AG04450 (cell line): ENCODE data around the gene WNT7A. TPM values are rescaled to one million over a fixed set of nuclear protein-coding genes. Genes with fewer than 3 reads are reported as not detected.

Experiments used
- CTCF ChIA-PET: fragments of 300-600, 350-600 bp; formaldehyde crosslinking; extraction: SDS; loops from one replicate; lab custom pipeline; 2022; ENCODE audit warnings: antibody characterized with exemption, inconsistent platforms; lab: Charles Lee
- POLR2A ChIA-PET: fragments of 350-600 bp; formaldehyde crosslinking; extraction: SDS; loops from one replicate; lab custom pipeline; 2021; ENCODE audit warnings: antibody characterized with exemption, inconsistent platforms; lab: Yijun Ruan, JAX
- DNase-seq: peaks from one replicate; pipeline ENCODE4 v3.0.0-alpha.2; 2011; ENCODE audit warnings: low read depth, low spot score
- H3K27ac ChIP-seq: one replicate; pipeline ENCODE4 v1.5.1; 2012; ENCODE audit warnings: low read depth, low read length, control low read depth
- H3K27me3 ChIP-seq: one replicate; pipeline ENCODE4 v1.6.0; 2012; ENCODE audit warnings: low read length; ENCODE audit not compliant: control insufficient read depth, insufficient read depth
- H3K4me3 ChIP-seq: 2 replicates; pipeline ENCODE4 v1.5.1; 2011; ENCODE audit warnings: mild to moderate bottlenecking, low read depth, low read length, control low read depth
- H3K9me3 ChIP-seq: 2 replicates; pipeline ENCODE4 v1.5.1; 2012; ENCODE audit warnings: low read length; ENCODE audit not compliant: control insufficient read depth, insufficient read depth
- polyA plus RNA-seq: library from polyadenylated mRNA; depleted of rRNA; stranded (reverse); fragments of >200 nt; gene quantifications from 2 replicates; pipeline ENCODE4 v1.2.3, GENCODE V29; 2011
- TF ChIP-seq, protein P1 (sequence below): IDR thresholded peaks from 2 replicates; pipeline ENCODE4 v1.5.1; 2011; ENCODE audit warnings: low read depth, low read length, control low read depth, inconsistent platforms

The WNT7A gene
- polyA plus RNA-seq, 1 experiment = not detected

DNA sequence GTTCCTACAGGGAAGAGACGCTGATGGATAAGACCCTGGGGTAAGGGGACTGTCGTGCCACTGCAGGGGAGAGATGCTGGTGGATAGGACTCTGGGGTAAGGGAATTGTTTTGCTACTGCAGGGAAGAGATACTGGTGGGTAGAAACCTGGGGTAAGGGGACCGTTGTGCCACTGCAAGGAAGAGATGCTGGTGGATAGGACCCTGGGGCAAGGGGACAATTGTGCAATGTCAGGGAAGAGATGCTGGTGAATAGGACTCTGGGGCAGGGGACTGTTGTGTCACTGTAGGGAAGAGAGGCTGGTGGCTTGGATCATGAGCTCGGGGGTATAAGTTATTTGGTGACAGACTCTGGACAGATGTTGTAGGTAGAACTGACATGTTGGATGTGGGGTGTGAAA lies 37.6 kb downstream of the WNT7A start:
- TF ChIP-seq, protein P1, sequence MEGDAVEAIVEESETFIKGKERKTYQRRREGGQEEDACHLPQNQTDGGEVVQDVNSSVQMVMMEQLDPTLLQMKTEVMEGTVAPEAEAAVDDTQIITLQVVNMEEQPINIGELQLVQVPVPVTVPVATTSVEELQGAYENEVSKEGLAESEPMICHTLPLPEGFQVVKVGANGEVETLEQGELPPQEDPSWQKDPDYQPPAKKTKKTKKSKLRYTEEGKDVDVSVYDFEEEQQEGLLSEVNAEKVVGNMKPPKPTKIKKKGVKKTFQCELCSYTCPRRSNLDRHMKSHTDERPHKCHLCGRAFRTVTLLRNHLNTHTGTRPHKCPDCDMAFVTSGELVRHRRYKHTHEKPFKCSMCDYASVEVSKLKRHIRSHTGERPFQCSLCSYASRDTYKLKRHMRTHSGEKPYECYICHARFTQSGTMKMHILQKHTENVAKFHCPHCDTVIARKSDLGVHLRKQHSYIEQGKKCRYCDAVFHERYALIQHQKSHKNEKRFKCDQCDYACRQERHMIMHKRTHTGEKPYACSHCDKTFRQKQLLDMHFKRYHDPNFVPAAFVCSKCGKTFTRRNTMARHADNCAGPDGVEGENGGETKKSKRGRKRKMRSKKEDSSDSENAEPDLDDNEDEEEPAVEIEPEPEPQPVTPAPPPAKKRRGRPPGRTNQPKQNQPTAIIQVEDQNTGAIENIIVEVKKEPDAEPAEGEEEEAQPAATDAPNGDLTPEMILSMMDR = no peak
- Histone ChIP-seq H3K9me3 (no peaks in the 10 kb centered on the region), H3K27me3 (no peaks in the 10 kb centered on the region), H3K4me3 (no peak overlapping the region), H3K27ac (no peak overlapping the region)
- no peak for DNase-seq
- ChIA-PET CTCF (no interaction called here), POLR2A (no interaction called here)

DNA sequence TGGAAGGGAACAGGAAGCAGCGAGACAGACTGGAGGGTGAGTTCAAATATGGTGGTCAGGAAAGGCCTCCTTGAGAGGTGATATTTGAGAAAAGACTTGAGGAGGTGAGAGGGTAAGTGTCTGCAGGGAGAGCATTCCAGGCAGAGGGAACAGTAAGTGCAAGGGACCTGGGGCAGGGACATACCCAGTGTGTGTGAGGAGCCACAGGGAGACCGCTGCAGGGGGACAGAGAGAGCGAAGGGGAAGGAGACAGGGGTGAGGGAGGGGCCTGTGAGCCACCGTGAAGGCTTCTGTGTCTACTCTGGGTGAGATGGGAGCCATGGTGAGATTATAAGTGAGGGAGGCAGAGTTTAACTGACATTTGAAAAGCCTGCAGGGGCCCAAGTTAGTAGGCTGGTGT lies 38.0 kb downstream of the WNT7A start:
- H3K27ac ChIP-seq = no peak overlapping the region
- no peaks in the 10 kb centered on the region for H3K9me3 ChIP-seq
- CTCF ChIA-PET = no interaction called here
- H3K4me3 ChIP-seq = no peak overlapping the region
- POLR2A ChIA-PET = no interaction called here
- H3K27me3 ChIP-seq = no peaks in the 10 kb centered on the region
- DNase-seq = no peak
- TF ChIP-seq, protein P1 = no peak

DNA sequence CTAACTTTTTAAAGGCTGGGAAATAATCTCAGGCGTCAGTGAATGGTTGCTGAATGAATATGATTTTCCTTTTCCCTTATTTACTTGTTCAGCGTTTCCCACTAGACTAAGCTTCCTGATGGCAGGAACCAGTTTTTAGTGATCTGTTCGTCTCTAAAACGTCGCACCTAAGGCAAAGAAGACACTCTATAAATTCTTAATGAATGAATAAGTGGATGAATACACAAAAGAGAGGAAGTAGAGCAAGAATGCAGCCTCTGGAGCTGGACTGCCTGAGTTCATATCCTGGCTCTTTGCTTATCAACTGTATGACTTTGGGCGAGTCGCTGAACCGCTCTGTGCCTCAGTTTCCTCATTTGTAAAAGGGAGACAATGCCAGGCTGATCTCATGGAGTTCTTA lies 38.7 kb downstream of the WNT7A start:
- ChIA-PET CTCF (no interaction called here), POLR2A (no interaction called here)
- no peaks in the 10 kb centered on the region for H3K9me3 ChIP-seq
- no peak for DNase-seq
- TF ChIP-seq, protein P1 = no peak
- no peaks in the 10 kb centered on the region for H3K27me3 ChIP-seq
- H3K27ac ChIP-seq = no peak overlapping the region
- no peak overlapping the region for H3K4me3 ChIP-seq

DNA sequence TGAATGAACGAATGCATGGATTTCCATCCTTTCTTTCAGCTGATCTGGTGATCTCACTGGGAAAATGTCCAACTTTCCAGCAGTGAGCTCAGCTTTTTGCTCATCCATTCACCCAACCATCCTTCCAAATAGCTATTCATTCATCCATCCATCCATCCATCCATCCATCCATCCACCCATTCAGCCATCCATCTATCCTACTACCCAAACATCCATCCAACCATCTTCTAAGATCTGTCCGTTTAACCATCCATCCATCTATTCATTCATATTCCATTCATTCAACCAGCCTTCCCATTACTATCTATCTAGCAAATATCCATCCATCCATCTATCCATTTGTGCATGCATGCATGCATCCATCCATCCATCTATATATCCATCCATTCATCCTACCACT lies 39.4 kb downstream of the WNT7A start:
- Histone ChIP-seq H3K27ac (no peak overlapping the region), H3K4me3 (no peak overlapping the region), H3K27me3 (no peaks in the 10 kb centered on the region), H3K9me3 (no peaks in the 10 kb centered on the region)
- no peak for DNase-seq
- ChIA-PET POLR2A (no interaction called here), CTCF (no interaction called here)
- TF ChIP-seq, protein P1 = no peak

DNA sequence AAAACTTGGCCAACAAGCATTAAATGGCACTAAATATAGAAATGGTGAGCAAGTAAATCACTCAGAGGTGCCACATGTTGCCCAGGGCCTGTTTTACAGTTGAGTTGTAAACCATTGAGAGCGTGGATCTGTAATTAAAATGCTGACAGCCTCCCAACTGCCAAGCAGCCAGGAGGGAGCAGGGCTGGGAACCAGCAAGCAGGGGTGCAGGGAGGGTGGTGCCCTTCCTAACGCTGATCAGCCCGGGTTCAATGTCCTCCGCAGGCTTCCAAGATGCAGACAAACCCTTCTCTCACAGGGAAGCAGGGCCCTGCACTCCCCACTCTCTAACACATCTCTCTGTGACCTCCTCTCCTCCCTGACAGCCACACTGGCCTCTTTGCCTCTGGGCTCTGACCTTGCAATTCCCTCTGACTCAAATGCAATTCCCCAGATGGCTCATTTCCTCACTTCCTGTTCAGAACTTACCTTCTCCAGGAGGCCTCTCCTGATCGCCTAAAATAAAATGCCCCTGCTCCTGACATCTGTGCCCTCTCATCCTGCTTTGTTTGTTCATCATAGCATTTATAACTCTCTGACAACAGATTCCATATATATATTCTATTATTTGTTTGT lies 40.0 kb downstream of the WNT7A start:
- peaks cover 3% of the 10 kb centered on the region; the same call in 1 of the 2 replicates for H3K9me3 ChIP-seq
- ChIA-PET CTCF (no interaction called here), POLR2A (no interaction called here)
- no peak for DNase-seq
- H3K4me3 ChIP-seq = no peak overlapping the region
- TF ChIP-seq, protein P1 = no peak
- no peaks in the 10 kb centered on the region for H3K27me3 ChIP-seq
- H3K27ac ChIP-seq = no peak overlapping the region
